Tibial nerve (tissue), 4 donors: ENCODE results near the gene GIPC3. TPM values are rescaled to one million over a fixed set of nuclear protein-coding genes. Genes with fewer than 3 reads are reported as not detected.
A peak's percentile ranks its signal among the peaks of the same experiment; 100 is the strongest.

Source experiments
- DNase-seq, 2 donors: peaks; one replicate each; pipeline ENCODE4 v3.0.0-alpha.2; 2019; ENCODE audit warnings: low spot score in 2 of 2
- H3K27ac ChIP-seq, 4 donors: fragments of 200-600 bp; sonication (generic) in 3 of 4; one replicate each; pipeline ENCODE4 v1.5.1; 2017 to 2019; ENCODE audit warnings: mild to moderate bottlenecking in 1 of 4
- H3K27me3 ChIP-seq, 2 donors: fragments of 200-600 bp; sonication (generic) in 1 of 2; one replicate each; pipeline versions ENCODE4 v1.5.1 to v1.6.0; 2017 to 2019
- H3K36me3 ChIP-seq, 3 donors: fragments of 200-600 bp; sonication (generic); one replicate each; pipeline ENCODE4 v1.5.1; 2018 to 2019
- H3K4me1 ChIP-seq, 4 donors: fragments of 200-600 bp; sonication (generic) in 3 of 4; one replicate each; pipeline ENCODE4 v1.5.1; 2017 to 2019
- H3K4me3 ChIP-seq, 4 donors: fragments of 200-600 bp; sonication (generic) in 3 of 4; one replicate each; pipeline ENCODE4 v1.5.1; 2017 to 2019; ENCODE audit warnings: mild to moderate bottlenecking in 1 of 4, moderate library complexity in 1 of 4
- H3K9me3 ChIP-seq, 4 donors: fragments of 200-600 bp; sonication (generic) in 3 of 4; one replicate each; pipeline ENCODE4 v1.5.1; 2017 to 2019
- CTCF ChIP-seq, 5 experiments: fragments of 200-600 bp in 3 of 5; fragments of 450-650 bp in 2 of 5; sonication (generic) in 3 of 5; IDR thresholded peaks; one replicate each; pipeline ENCODE4 v1.5.1; 2016 to 2019; ENCODE audit warnings: antibody characterized with exemption in 5 of 5, mild to moderate bottlenecking in 3 of 5, moderate library complexity in 2 of 5
- EP300 ChIP-seq, 2 donors: sonication (generic); formaldehyde crosslinking; IDR thresholded peaks; one replicate each; pipeline ENCODE4 v1.6.1; 2017; ENCODE audit warnings: antibody characterized with exemption in 2 of 2, mild to moderate bottlenecking in 1 of 2
- POLR2A ChIP-seq, 2 donors: fragments of 450-650 bp; IDR thresholded peaks; one replicate each; pipeline ENCODE4 v1.6.1; 2017; ENCODE audit warnings: antibody characterized with exemption in 2 of 2, mild to moderate bottlenecking in 2 of 2, moderate library complexity in 2 of 2
- WGBS, 2 donors: methylation state at CpG; one replicate each; pipeline ENCODE4 v1.1.5; 2018; 5-methylcytosine and 5-hydroxymethylcytosine counted together
- total RNA-seq, 4 donors: library from RNA; depleted of rRNA; stranded (reverse); fragments of >200 nt; gene quantifications; one replicate each; pipeline ENCODE4 v1.1.0, GENCODE V29; 2016

Gene GIPC3
- total RNA-seq, 4 donors from 2014 or later = 0.21 to 2.4 (median 1.1) TPM

- DNase-seq = no peak
- Histone ChIP-seq H3K9me3 (no peaks in the 10 kb centered on the region), H3K4me1 (peaks cover 0 to 33% (median 20%) of the 10 kb centered on the region in 4 donors), H3K4me3 (no peak overlapping the region), H3K27ac (peak overlapping the region in 1 of 4 donors; percentile 82), H3K36me3 (peaks cover 0 to 26% (median 0%) of the 10 kb centered on the region in 3 donors), H3K27me3 (peaks cover 0 to 6% of the 10 kb centered on the region in 2 donors)
- 87 to 88% methylated on average over 12 of the region's 12 CpGs for WGBS, 2 donors
- TF ChIP-seq POLR2A (IDR thresholded peaks at IDR 0.05) (no peak), EP300 (IDR thresholded peaks at IDR 0.05) (no peak), CTCF (IDR thresholded peaks at IDR 0.05) (no peak)
These were observed 15.7 kb downstream of the GIPC3 start for GRCh38 chr19:3601021-3601420.

GRCh38 chr19:3603121-3603811, 18.0 kb downstream of the GIPC3 start:
- Histone ChIP-seq H3K4me3 (peak overlapping the region in 1 of 4 donors; percentile 8), H3K9me3 (no peaks in the 10 kb centered on the region), H3K27ac (peak overlapping the region; percentile 66 to 89 (median 80)), H3K27me3 (peaks cover 0 to 6% of the 10 kb centered on the region in 2 donors), H3K36me3 (peaks cover 0 to 17% (median 0%) of the 10 kb centered on the region in 3 donors), H3K4me1 (peaks cover 0 to 56% (median 38%) of the 10 kb centered on the region in 4 donors)
- DNase-seq = no peak
- 45 to 52% methylated on average over 13 to 21 of the region's 23 CpGs for WGBS, 2 donors
- TF ChIP-seq EP300 (IDR thresholded peaks at IDR 0.05) (peak in 1 of 2 donors; percentile 79), POLR2A (IDR thresholded peaks at IDR 0.05) (no peak)

- no peak for DNase-seq
- H3K27ac ChIP-seq = peak overlapping the region; percentile 66 to 89 (median 80)
These were observed 19.1 kb downstream of the GIPC3 start for GRCh38 chr19:3604227-3604986.

GRCh38 chr19:3604987-3605343, 19.7 kb downstream of the GIPC3 start:
- DNase-seq = no peak
- H3K9me3 ChIP-seq = no peaks in the 10 kb centered on the region
- H3K27ac ChIP-seq = peak overlapping the region; percentile 66 to 89 (median 80)
- TF ChIP-seq CTCF (IDR thresholded peaks at IDR 0.05) = no peak
- no peak for TF ChIP-seq POLR2A (IDR thresholded peaks at IDR 0.05)
- TF ChIP-seq EP300 (IDR thresholded peaks at IDR 0.05) = no peak
- H3K4me1 ChIP-seq = peaks cover 0 to 67% (median 48%) of the 10 kb centered on the region in 4 donors
- peak overlapping the region in 2 of 4 donors; percentile 5 to 60 for H3K4me3 ChIP-seq
- 22 to 23% methylated on average over 11 of the region's 11 CpGs for WGBS, 2 donors
- peaks cover 0 to 10% (median 0%) of the 10 kb centered on the region in 3 donors for H3K36me3 ChIP-seq
- peaks cover 0 to 6% of the 10 kb centered on the region in 2 donors for H3K27me3 ChIP-seq

More at GRCh38 chr19:3604227-3604986, 19.1 kb downstream of the GIPC3 start:
- H3K4me1 ChIP-seq = peaks cover 0 to 67% (median 48%) of the 10 kb centered on the region in 4 donors
- H3K27me3 ChIP-seq = peaks cover 0 to 6% of the 10 kb centered on the region in 2 donors
- WGBS, 2 donors = 64 to 71% methylated on average over 22 to 23 of the region's 27 CpGs
- TF ChIP-seq POLR2A (IDR thresholded peaks at IDR 0.05) = no peak
- TF ChIP-seq EP300 (IDR thresholded peaks at IDR 0.05) = no peak
- TF ChIP-seq CTCF (IDR thresholded peaks at IDR 0.05) = no peak
- peak overlapping the region in 3 of 4 donors; percentile 5 to 60 (median 6) for H3K4me3 ChIP-seq
- no peaks in the 10 kb centered on the region for H3K9me3 ChIP-seq
- peaks cover 0 to 11% (median 0%) of the 10 kb centered on the region in 3 donors for H3K36me3 ChIP-seq

- Histone ChIP-seq H3K27ac (peak overlapping the region; percentile 66 to 89 (median 80)), H3K4me1 (peaks cover 0 to 68% (median 50%) of the 10 kb centered on the region in 4 donors), H3K9me3 (no peaks in the 10 kb centered on the region), H3K36me3 (peaks cover 0 to 10% (median 0%) of the 10 kb centered on the region in 3 donors), H3K4me3 (peak overlapping the region in 2 of 4 donors; percentile 41 to 60), H3K27me3 (peaks cover 0 to 6% of the 10 kb centered on the region in 2 donors)
- DNase-seq = no peak
- 28 to 34% methylated on average over 3 of the region's 3 CpGs for WGBS, 2 donors
- no peak for TF ChIP-seq POLR2A (IDR thresholded peaks at IDR 0.05)
- TF ChIP-seq CTCF (IDR thresholded peaks at IDR 0.05) = no peak
These were observed 20.1 kb downstream of the GIPC3 start for GRCh38 chr19:3605361-3605760.
